GM12801 (cell line): Measurements from ENCODE around the gene MSRB2.

Experiments
- CTCF ChIP-seq: IDR thresholded peaks from one replicate; pipeline ENCODE4 v1.5.1; 2011; ENCODE audit warnings: control low read depth; ENCODE audit not compliant: insufficient read length; ENCODE audit errors: extremely low read depth

The MSRB2 gene

GRCh38 chr10:23078114-23078513 lies 17.3 kb upstream of the MSRB2 start:
- no peak for TF ChIP-seq CTCF

- no peak for TF ChIP-seq CTCF
Observed at GRCh38 chr10:23079700-23080099, 15.7 kb upstream of the MSRB2 start.

- TF ChIP-seq CTCF: no peak
Observed at GRCh38 chr10:23080262-23080661, 15.1 kb upstream of the MSRB2 start.

GRCh38 chr10:23081221-23081750 lies 14.1 kb upstream of the MSRB2 start:
- TF ChIP-seq CTCF: no peak

- no peak for TF ChIP-seq CTCF
Observed at GRCh38 chr10:23081891-23082290, 13.5 kb upstream of the MSRB2 start.

GRCh38 chr10:23088609-23089008 lies 6.8 kb upstream of the MSRB2 start:
- TF ChIP-seq CTCF: no peak

GRCh38 chr10:23094786-23095403 lies 484 bp upstream of the MSRB2 start:
- TF ChIP-seq CTCF: no peak
